PC-3 (cell line): Measurements from ENCODE around the gene IFI27L2.

Experiments used
- EZH2phosphoT487 ChIP-seq: fragments of 300-600 bp; sonication (generic); IDR thresholded peaks from 2 replicates; pipeline ENCODE4 v1.6.1; 2018; ENCODE audit warnings: mild to moderate bottlenecking, antibody characterized with exemption, low read length, borderline replicate concordance
- TF ChIP-seq, protein P1 (sequence below): fragments of 300-600 bp; sonication (generic); conservative IDR thresholded peaks from 2 replicates; pipeline ENCODE4 v1.5.1; 2017; ENCODE audit warnings: antibody characterized with exemption, low read depth, mild to moderate bottlenecking, low read length

DNA sequence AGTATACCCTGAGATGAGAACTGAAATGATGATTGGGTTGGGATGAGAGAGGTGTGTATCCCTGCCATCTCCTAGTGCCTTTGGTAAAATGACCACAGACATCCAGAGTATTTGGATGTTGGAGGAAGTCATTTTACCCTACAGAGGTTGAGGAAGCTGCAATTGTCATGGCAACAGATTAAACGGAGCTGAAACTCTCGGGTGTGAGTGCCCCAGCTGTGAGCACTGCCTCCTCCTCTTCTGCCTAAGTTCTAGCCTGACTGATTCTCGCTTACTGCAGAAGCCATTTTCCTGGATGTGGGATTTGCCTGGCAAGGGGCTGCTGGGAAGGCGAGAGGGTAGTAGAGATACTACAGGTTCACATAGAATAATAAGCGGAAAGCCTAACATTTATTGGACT, 34.4 kb upstream of the IFI27L2 start:
- TF ChIP-seq EZH2phosphoT487: no peak
- TF ChIP-seq, protein P1, sequence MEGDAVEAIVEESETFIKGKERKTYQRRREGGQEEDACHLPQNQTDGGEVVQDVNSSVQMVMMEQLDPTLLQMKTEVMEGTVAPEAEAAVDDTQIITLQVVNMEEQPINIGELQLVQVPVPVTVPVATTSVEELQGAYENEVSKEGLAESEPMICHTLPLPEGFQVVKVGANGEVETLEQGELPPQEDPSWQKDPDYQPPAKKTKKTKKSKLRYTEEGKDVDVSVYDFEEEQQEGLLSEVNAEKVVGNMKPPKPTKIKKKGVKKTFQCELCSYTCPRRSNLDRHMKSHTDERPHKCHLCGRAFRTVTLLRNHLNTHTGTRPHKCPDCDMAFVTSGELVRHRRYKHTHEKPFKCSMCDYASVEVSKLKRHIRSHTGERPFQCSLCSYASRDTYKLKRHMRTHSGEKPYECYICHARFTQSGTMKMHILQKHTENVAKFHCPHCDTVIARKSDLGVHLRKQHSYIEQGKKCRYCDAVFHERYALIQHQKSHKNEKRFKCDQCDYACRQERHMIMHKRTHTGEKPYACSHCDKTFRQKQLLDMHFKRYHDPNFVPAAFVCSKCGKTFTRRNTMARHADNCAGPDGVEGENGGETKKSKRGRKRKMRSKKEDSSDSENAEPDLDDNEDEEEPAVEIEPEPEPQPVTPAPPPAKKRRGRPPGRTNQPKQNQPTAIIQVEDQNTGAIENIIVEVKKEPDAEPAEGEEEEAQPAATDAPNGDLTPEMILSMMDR: no peak
